CD4-positive, alpha-beta memory T cell (primary cell): Measurements from ENCODE around the gene CFAP68. TPM values are rescaled to one million over a fixed set of nuclear protein-coding genes. Genes with fewer than 3 reads are reported as not detected.

ENCODE experiments used
- CTCF ChIA-PET: fragments of 350-600 bp; sonication (Branson Sonifier 250); formaldehyde crosslinking; loops from one replicate; lab custom pipeline; 2021; ENCODE audit warnings: inconsistent platforms; ENCODE audit not compliant: partially characterized antibody; lab: Charles Lee
- POLR2A ChIA-PET: fragments of 350-600 bp; sonication (Branson Sonifier 250); formaldehyde crosslinking; loops from one replicate; lab custom pipeline; 2021; ENCODE audit not compliant: partially characterized antibody; lab: Charles Lee
- DNase-seq, 5 donors: peaks; one replicate each; pipeline versions ENCODE4 v3.0.0 to v3.0.0-alpha.2; 2020 to 2022; ENCODE audit warnings: mixed read lengths in 1 of 5
- H3K27ac ChIP-seq: one replicate; pipeline ENCODE4 v1.7.0; 2013; ENCODE audit warnings: low read depth, low read length
- H3K27me3 ChIP-seq: 2 replicates; pipeline ENCODE4 v1.7.0; 2013; ENCODE audit warnings: mild to moderate bottlenecking, low read length, moderate library complexity; ENCODE audit not compliant: insufficient read depth
- H3K36me3 ChIP-seq: 2 replicates; pipeline ENCODE4 v1.7.0; 2013; ENCODE audit warnings: mild to moderate bottlenecking, low read length, moderate library complexity; ENCODE audit not compliant: insufficient read depth
- H3K4me1 ChIP-seq: 2 replicates; pipeline ENCODE4 v1.7.0; 2013; ENCODE audit warnings: mild to moderate bottlenecking, low read length, moderate library complexity; ENCODE audit not compliant: insufficient read depth
- H3K4me3 ChIP-seq, 2 donors: one replicate each; pipeline ENCODE4 v1.7.0; 2013; ENCODE audit warnings: low read length in 2 of 2, mild to moderate bottlenecking in 1 of 2
- H3K9me3 ChIP-seq, 2 donors: one replicate each; pipeline ENCODE4 v1.7.0; 2013; ENCODE audit warnings: low read length in 2 of 2, control low read depth in 1 of 2; ENCODE audit not compliant: control insufficient read depth in 1 of 2
- H3K27ac Mint-ChIP-seq, 7 donors: one replicate each; pipeline ENCODE4 v1.8.0; 2020 to 2021; ENCODE audit warnings: mixed read lengths in 7 of 7, mild to moderate bottlenecking in 6 of 7, inconsistent platforms in 3 of 7, moderate library complexity in 3 of 7
- H3K27me3 Mint-ChIP-seq, 2 donors: one replicate each; pipeline ENCODE4 v1.8.0; 2020 to 2021; ENCODE audit warnings: mixed read lengths in 2 of 2
- H3K36me3 Mint-ChIP-seq, 2 donors: one replicate each; pipeline ENCODE4 v1.8.0; 2020 to 2021; ENCODE audit warnings: mixed read lengths in 2 of 2, inconsistent platforms in 1 of 2, mild to moderate bottlenecking in 1 of 2
- H3K4me1 Mint-ChIP-seq, 4 donors: one replicate each; pipeline ENCODE4 v1.8.0; 2020 to 2021; ENCODE audit warnings: mixed read lengths in 4 of 4, mild to moderate bottlenecking in 1 of 4
- H3K4me3 Mint-ChIP-seq, 8 donors: one replicate each; pipeline ENCODE4 v1.8.0; 2020 to 2021; ENCODE audit warnings: mixed read lengths in 8 of 8, mild to moderate bottlenecking in 7 of 8, moderate library complexity in 6 of 8, inconsistent platforms in 3 of 8
- H3K9me3 Mint-ChIP-seq, 8 donors: one replicate each; pipeline ENCODE4 v1.8.0; 2020 to 2021; ENCODE audit warnings: mixed read lengths in 8 of 8, mild to moderate bottlenecking in 5 of 8, inconsistent platforms in 3 of 8, moderate library complexity in 1 of 8
- intact Hi-C: fragments of 100-400 bp; cut with micrococcal nuclease; formaldehyde crosslinking; loops from one replicate; pipeline ENCODE4 v1.15.1; 2023
- polyA plus RNA-seq, 2 donors: library from polyadenylated mRNA; unstranded; fragments of 300-500 nt; fragmentation: Illumina TruSeq; gene quantifications; one replicate each; pipeline ENCODE4 v1.2.3, GENCODE V29; 2021
- total RNA-seq, 2 experiments: library from RNA; stranded (reverse); gene quantifications; one replicate each; pipeline ENCODE4 v1.2.3, GENCODE V29; 2021

The CFAP68 gene
- total and polyA plus RNA-seq, 4 experiments from 2014 or later: 14.8 to 30.9 (median 24.7) TPM

GRCh38 chr11:111860257-111860656, 19.1 kb upstream of the CFAP68 start:
- no peak for DNase-seq
- peak overlapping the region in 1 of 7 donors; percentile 2 for H3K27ac Mint-ChIP-seq
- ChIA-PET CTCF (interaction anchor here (0.7 kb wide), 1 partner anchor 18 kb away, joined by 3 read pairs; no protein-coding TSS in a partner anchor), POLR2A (no interaction called here)
- H3K27me3 ChIP-seq: no peaks in the 10 kb centered on the region
- no peak overlapping the region for H3K27ac ChIP-seq
- peaks cover 33% of the 10 kb centered on the region for H3K36me3 ChIP-seq
- H3K4me1 Mint-ChIP-seq: no peaks in the 10 kb centered on the region
- no peaks in the 10 kb centered on the region for H3K9me3 ChIP-seq
- no peaks in the 10 kb centered on the region for H3K27me3 Mint-ChIP-seq
- no peak overlapping the region for H3K4me3 ChIP-seq
- intact Hi-C loops: no loop called here
- H3K9me3 Mint-ChIP-seq: no peaks in the 10 kb centered on the region
- no peak overlapping the region for H3K4me3 Mint-ChIP-seq
- H3K4me1 ChIP-seq: no peaks in the 10 kb centered on the region
- H3K36me3 Mint-ChIP-seq: peaks cover 63 to 66% of the 10 kb centered on the region in 2 donors

- H3K9me3 ChIP-seq: no peaks in the 10 kb centered on the region
- peaks cover 22% of the 10 kb centered on the region for H3K4me1 ChIP-seq
- H3K36me3 ChIP-seq: peaks cover 15% of the 10 kb centered on the region
- H3K27ac ChIP-seq: no peak overlapping the region
- Mint-ChIP-seq H3K27ac (peak overlapping the region in 2 of 7 donors; percentile 36 to 96), H3K36me3 (peaks cover 32 to 45% of the 10 kb centered on the region in 2 donors), H3K9me3 (peaks cover 0 to 3% (median 0%) of the 10 kb centered on the region in 8 donors), H3K27me3 (no peaks in the 10 kb centered on the region), H3K4me3 (peak overlapping the region in 2 of 8 donors; percentile 21 to 54), H3K4me1 (peaks cover 10 to 37% (median 26%) of the 10 kb centered on the region in 4 donors)
- no peak for DNase-seq
- no peaks in the 10 kb centered on the region for H3K27me3 ChIP-seq
- intact Hi-C loops: loop anchor here (2.0 to 10.0 kb wide), 3 partner anchors 103 to 1445 kb away; partner anchors contain the start of genes PPP2R1B, SDHD, TIMM8B and TTC12
- H3K4me3 ChIP-seq: no peak overlapping the region
- ChIA-PET CTCF (interaction anchor here (0.7 to 2.8 kb wide), 7 partner anchors 8 to 266 kb away, joined by 3 to 16 read pairs (median 3); no protein-coding TSS in a partner anchor), POLR2A (interaction anchor here (1.0 to 3.1 kb wide), 5 partner anchors 10 to 217 kb away, joined by 3 to 28 read pairs (median 11); partner anchors contain the start of genes CFAP68, SDHD and TIMM8B)
Observed at GRCh38 chr11:111870113-111870512, 9.2 kb upstream of the CFAP68 start.

- H3K4me3 Mint-ChIP-seq: peak overlapping the region; percentile 91 to 96 (median 94)
- ChIA-PET CTCF (interaction anchor here (0.7 to 2.8 kb wide), 8 partner anchors 8 to 266 kb away, joined by 3 to 16 read pairs (median 3); no protein-coding TSS in a partner anchor), POLR2A (interaction anchor here (0.8 to 3.1 kb wide), 10 partner anchors 10 to 356 kb away, joined by 3 to 28 read pairs (median 6); partner anchors contain the start of genes CFAP68, PPP2R1B, PTS and SDHD)
- Histone ChIP-seq H3K36me3 (peaks cover 19% of the 10 kb centered on the region), H3K27ac (peak overlapping the region; percentile 91), H3K27me3 (no peaks in the 10 kb centered on the region), H3K4me1 (peaks cover 22% of the 10 kb centered on the region), H3K4me3 (peak overlapping the region; percentile 79), H3K9me3 (no peaks in the 10 kb centered on the region)
- peaks cover 0 to 3% (median 0%) of the 10 kb centered on the region in 8 donors for H3K9me3 Mint-ChIP-seq
- peaks cover 30 to 42% of the 10 kb centered on the region in 2 donors for H3K36me3 Mint-ChIP-seq
- intact Hi-C loops: loop anchor here (2.0 to 10.0 kb wide), 3 partner anchors 103 to 1444 kb away; partner anchors contain the start of genes PPP2R1B, SDHD, TIMM8B and TTC12
- H3K27me3 Mint-ChIP-seq: no peaks in the 10 kb centered on the region
- H3K27ac Mint-ChIP-seq: peak overlapping the region; percentile 94 to 98 (median 96)
- no peak for DNase-seq
- peaks cover 10 to 37% (median 26%) of the 10 kb centered on the region in 4 donors for H3K4me1 Mint-ChIP-seq
Observed at GRCh38 chr11:111870522-111870885, 8.8 kb upstream of the CFAP68 start.

- ChIA-PET POLR2A (interaction anchor here (0.6 to 3.1 kb wide), 15 partner anchors 9 to 355 kb away, joined by 3 to 28 read pairs (median 3); partner anchors contain the start of genes CFAP68, PPP2R1B, PTS and SDHD), CTCF (interaction anchor here (0.7 to 2.3 kb wide), 12 partner anchors 9 to 267 kb away, joined by 3 to 16 read pairs (median 4); partner anchors contain the start of gene CFAP68)
- Mint-ChIP-seq H3K36me3 (peaks cover 29 to 40% of the 10 kb centered on the region in 2 donors), H3K4me3 (peak within 1 kb of the TSS; percentile 91 to 96 (median 94)), H3K27ac (peak within 1 kb of the TSS; percentile 94 to 98 (median 96)), H3K9me3 (peaks cover 0 to 3% (median 0%) of the 10 kb centered on the region in 8 donors), H3K27me3 (no peaks in the 10 kb centered on the region), H3K4me1 (peaks cover 10 to 37% (median 26%) of the 10 kb centered on the region in 4 donors)
- Histone ChIP-seq H3K27me3 (no peaks in the 10 kb centered on the region), H3K9me3 (no peaks in the 10 kb centered on the region), H3K27ac (peak within 1 kb of the TSS; percentile 91), H3K36me3 (peaks cover 22% of the 10 kb centered on the region), H3K4me1 (peaks cover 22% of the 10 kb centered on the region), H3K4me3 (peak within 1 kb of the TSS; percentile 79)
- peak; percentile 88 to 92 (median 88) for DNase-seq
- intact Hi-C loops: loop anchor here (1.0 to 10.0 kb wide), 6 partner anchors 8 to 1444 kb away; partner anchors contain the start of genes CFAP68, FDXACB1, PPP2R1B and SDHD
Observed at GRCh38 chr11:111870886-111871692, 8.3 kb upstream of the CFAP68 start, which contains the start of gene ALG9. TSS of gene ALG9 (minus strand) at chr11:111871581. CDS start at chr11:111871482, 99 bp downstream.

- Histone ChIP-seq H3K27me3 (no peaks in the 10 kb centered on the region), H3K4me1 (peaks cover 22% of the 10 kb centered on the region), H3K9me3 (no peaks in the 10 kb centered on the region), H3K4me3 (peak overlapping the region; percentile 79), H3K27ac (peak overlapping the region; percentile 91), H3K36me3 (peaks cover 19% of the 10 kb centered on the region)
- H3K4me3 Mint-ChIP-seq: peak overlapping the region; percentile 87 to 96 (median 94)
- H3K36me3 Mint-ChIP-seq: peaks cover 23 to 35% of the 10 kb centered on the region in 2 donors
- H3K27me3 Mint-ChIP-seq: no peaks in the 10 kb centered on the region
- H3K27ac Mint-ChIP-seq: peak overlapping the region; percentile 92 to 97 (median 95)
- H3K4me1 Mint-ChIP-seq: peaks cover 8 to 34% (median 24%) of the 10 kb centered on the region in 4 donors
- CTCF ChIA-PET: interaction anchor here (0.7 to 2.3 kb wide), 10 partner anchors 8 to 71 kb away, joined by 3 to 16 read pairs (median 4); partner anchors contain the start of gene CFAP68
- peaks cover 0 to 3% (median 0%) of the 10 kb centered on the region in 8 donors for H3K9me3 Mint-ChIP-seq
- no peak for DNase-seq
- POLR2A ChIA-PET: interaction anchor here (0.6 to 3.1 kb wide), 14 partner anchors 9 to 354 kb away, joined by 3 to 28 read pairs (median 4); partner anchors contain the start of genes CFAP68, PPP2R1B, PTS and SDHD
- intact Hi-C loops: loop anchor here (1.0 to 10.0 kb wide), 6 partner anchors 8 to 1443 kb away; partner anchors contain the start of genes CFAP68, FDXACB1, PPP2R1B and SDHD
Observed at GRCh38 chr11:111871693-111872161, 7.6 kb upstream of the CFAP68 start.

GRCh38 chr11:111878385-111878848, 924 bp upstream of the CFAP68 start:
- intact Hi-C loops: loop anchor here (2.0 to 10.0 kb wide), 3 partner anchors 146 to 1436 kb away; partner anchors contain the start of genes DLAT, SIK2 and TTC12
- Mint-ChIP-seq H3K9me3 (no peaks in the 10 kb centered on the region), H3K4me3 (peak overlapping the region; percentile 91 to 98 (median 95)), H3K27ac (peak overlapping the region; percentile 93 to 100 (median 100)), H3K36me3 (peaks cover 10 to 32% of the 10 kb centered on the region in 2 donors), H3K4me1 (peaks cover 11 to 28% (median 17%) of the 10 kb centered on the region in 4 donors), H3K27me3 (no peaks in the 10 kb centered on the region)
- peak overlapping the region; percentile 79 to 80 for H3K4me3 ChIP-seq
- H3K9me3 ChIP-seq: no peaks in the 10 kb centered on the region
- peaks cover 11% of the 10 kb centered on the region for H3K36me3 ChIP-seq
- H3K4me1 ChIP-seq: peaks cover 18% of the 10 kb centered on the region
- DNase-seq: no peak
- H3K27me3 ChIP-seq: no peaks in the 10 kb centered on the region
- ChIA-PET CTCF (interaction anchor here (1.3 to 2.6 kb wide), 5 partner anchors 9 to 103 kb away, joined by 5 to 14 read pairs (median 9); no protein-coding TSS in a partner anchor), POLR2A (interaction anchor here (0.9 to 3.8 kb wide), 5 partner anchors 48 to 208 kb away, joined by 3 to 20 read pairs (median 3); partner anchors contain the start of genes DLAT, SDHD and TIMM8B)
- peak overlapping the region; percentile 95 for H3K27ac ChIP-seq
